HL-60 (cell line): ENCODE measurements around the gene TNFSF12.

Experiments used
- CTCF ChIP-seq: IDR thresholded peaks from one replicate; pipeline ENCODE4 v1.5.1; 2011; ENCODE audit warnings: low read length, control low read depth, inconsistent platforms; ENCODE audit not compliant: insufficient read depth
- GABPA ChIP-seq: IDR thresholded peaks from 2 replicates; pipeline ENCODE4 v1.6.1; 2012; ENCODE audit warnings: low read depth
- POLR2AphosphoS5 ChIP-seq: IDR thresholded peaks from 2 replicates; pipeline ENCODE4 v1.6.1; 2012; ENCODE audit warnings: low read depth

DNA sequence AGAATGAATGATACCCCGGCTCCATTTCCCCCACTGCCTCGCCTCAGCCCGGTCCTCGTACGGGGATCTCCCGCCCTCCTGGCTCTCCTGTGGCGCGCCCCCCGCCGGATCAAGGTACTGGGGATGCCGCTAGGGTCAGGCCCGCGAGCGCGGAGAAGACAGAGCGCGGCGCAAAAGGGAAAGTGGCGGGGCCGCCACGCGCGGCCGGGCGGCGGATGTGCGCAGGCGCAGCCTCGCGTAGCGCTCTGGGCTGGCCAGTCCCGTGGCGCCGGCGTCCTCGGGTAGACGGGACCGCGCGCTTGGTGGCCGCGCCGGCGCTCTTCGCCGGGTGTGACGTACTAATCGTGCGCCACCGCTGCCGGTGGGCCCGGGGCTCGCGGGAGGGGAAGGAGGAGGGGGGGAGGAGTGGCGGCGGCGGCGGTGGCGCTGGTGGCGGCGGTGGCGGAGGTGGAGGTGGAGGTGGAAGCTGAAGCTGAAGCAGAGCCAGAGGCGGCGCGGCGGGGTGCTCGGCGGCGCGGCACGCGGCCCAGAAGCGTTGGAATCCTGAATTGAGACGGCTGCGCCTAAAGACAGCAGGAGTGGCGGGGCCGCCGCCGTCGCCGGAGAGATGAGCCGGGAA, 12.8 kb downstream of the TNFSF12 start, which contains the start of gene SENP3:
- TF ChIP-seq CTCF (no peak), POLR2AphosphoS5 (peak; percentile 37; the same call in 1 of the 2 replicates), GABPA (no peak)
